Activated naive CD4-positive, alpha-beta T cell treated with anti-CD3 and anti-CD28 coated beads, Interleukin-2, amount 50 U/mL, for 72 hours (primary cell): ENCODE results near the gene HK3. TPM values are rescaled to one million over a fixed set of nuclear protein-coding genes. Genes with fewer than 3 reads are reported as not detected.

Source experiments
- ATAC-seq, 2 donors: fragments of 150-1000 bp; cut with Tn5 transposase; 2 replicates each; pipeline ENCODE4 v1.10.0; 2021; ENCODE audit warnings: mild to moderate bottlenecking in 2 of 2, moderate library complexity in 2 of 2
- DNase-seq, 2 donors: peaks; one replicate each; pipeline ENCODE4 v3.0.0; 2021 to 2022; ENCODE audit warnings: low spot score in 2 of 2
- H3K27ac Mint-ChIP-seq, 2 donors: one replicate each; pipeline ENCODE4 v1.8.0; 2022; ENCODE audit warnings: mild to moderate bottlenecking in 2 of 2, mixed read lengths in 2 of 2
- H3K36me3 Mint-ChIP-seq, 2 donors: one replicate each; pipeline ENCODE4 v1.8.0; 2022; ENCODE audit warnings: mixed read lengths in 2 of 2
- H3K9me3 Mint-ChIP-seq, 2 donors: one replicate each; pipeline ENCODE4 v1.8.0; 2022; ENCODE audit warnings: mixed read lengths in 2 of 2
- total RNA-seq, 2 donors: library from RNA; stranded (reverse); gene quantifications; one replicate each; pipeline ENCODE4 v1.2.3, GENCODE V29; 2022

The HK3 gene
- total RNA-seq, 2 donors from 2014 or later: 0.11 to 0.27 TPM

- Mint-ChIP-seq H3K9me3 (no peaks in the 10 kb centered on the region), H3K27ac (no peak overlapping the region), H3K36me3 (no peaks in the 10 kb centered on the region)
- DNase-seq (no peak), ATAC-seq (no peak)
Measured at GRCh38 chr5:176912115-176912514, 13.0 kb upstream of the HK3 start.

- H3K9me3 Mint-ChIP-seq: no peaks in the 10 kb centered on the region
- no peak for DNase-seq
- H3K27ac Mint-ChIP-seq: no peak overlapping the region
- peaks cover 0 to 16% of the 10 kb centered on the region in 2 donors for H3K36me3 Mint-ChIP-seq
- ATAC-seq: no peak
Measured at GRCh38 chr5:176908675-176909368, 9.7 kb upstream of the HK3 start.

- ATAC-seq (no peak), DNase-seq (no peak)
- Mint-ChIP-seq H3K9me3 (no peaks in the 10 kb centered on the region), H3K27ac (no peak overlapping the region), H3K36me3 (peaks cover 2 to 16% of the 10 kb centered on the region in 2 donors)
Measured at GRCh38 chr5:176906796-176907195, 7.7 kb upstream of the HK3 start.

GRCh38 chr5:176906126-176906525, 7.0 kb upstream of the HK3 start:
- DNase-seq (no peak), ATAC-seq (no peak)
- Mint-ChIP-seq H3K27ac (no peak overlapping the region), H3K9me3 (no peaks in the 10 kb centered on the region), H3K36me3 (peaks cover 8 to 18% of the 10 kb centered on the region in 2 donors)

GRCh38 chr5:176904276-176904675, 5.1 kb upstream of the HK3 start:
- H3K9me3 Mint-ChIP-seq: no peaks in the 10 kb centered on the region
- no peak overlapping the region for H3K27ac Mint-ChIP-seq
- peaks cover 11 to 20% of the 10 kb centered on the region in 2 donors for H3K36me3 Mint-ChIP-seq
- no peak for DNase-seq
- ATAC-seq: no peak

- Mint-ChIP-seq H3K9me3 (no peaks in the 10 kb centered on the region), H3K36me3 (peaks cover 11 to 20% of the 10 kb centered on the region in 2 donors), H3K27ac (peak overlapping the region in 1 of 2 donors; percentile 53)
- no peak for ATAC-seq
- DNase-seq: no peak
Measured at GRCh38 chr5:176902911-176903664, 3.9 kb upstream of the HK3 start.

GRCh38 chr5:176902102-176902814, 3.1 kb upstream of the HK3 start:
- no peak for DNase-seq
- peak overlapping the region; percentile 53 to 67 for H3K27ac Mint-ChIP-seq
- H3K9me3 Mint-ChIP-seq: no peaks in the 10 kb centered on the region
- peaks cover 11 to 20% of the 10 kb centered on the region in 2 donors for H3K36me3 Mint-ChIP-seq
- peak in 1 of 2 donors; percentile 4 for ATAC-seq

GRCh38 chr5:176901260-176902101, 2.3 kb upstream of the HK3 start:
- peak in 1 of 2 donors; percentile 27 for DNase-seq
- Mint-ChIP-seq H3K9me3 (no peaks in the 10 kb centered on the region), H3K36me3 (peaks cover 11 to 20% of the 10 kb centered on the region in 2 donors), H3K27ac (peak overlapping the region; percentile 53 to 67)
- ATAC-seq: peak; percentile 89 to 92

- Mint-ChIP-seq H3K36me3 (peaks cover 11 to 18% of the 10 kb centered on the region in 2 donors), H3K9me3 (no peaks in the 10 kb centered on the region), H3K27ac (peak overlapping the region in 1 of 2 donors; percentile 67)
- ATAC-seq (no peak), DNase-seq (no peak)
Measured at GRCh38 chr5:176900780-176901204, 1.6 kb upstream of the HK3 start.

GRCh38 chr5:176899946-176900779, 1.0 kb upstream of the HK3 start:
- DNase-seq (no peak), ATAC-seq (no peak)
- H3K27ac Mint-ChIP-seq: peak overlapping the region; percentile 3 to 55
- H3K9me3 Mint-ChIP-seq: no peaks in the 10 kb centered on the region
- H3K36me3 Mint-ChIP-seq: peaks cover 11 to 12% of the 10 kb centered on the region in 2 donors

- H3K36me3 Mint-ChIP-seq: peaks cover 4 to 11% of the 10 kb centered on the region in 2 donors
- H3K9me3 Mint-ChIP-seq: no peaks in the 10 kb centered on the region
- DNase-seq (no peak), ATAC-seq (no peak)
- H3K27ac Mint-ChIP-seq: peak overlapping the region in 1 of 2 donors; percentile 3
Measured at GRCh38 chr5:176897263-176897662, 1.9 kb downstream of the HK3 start.

- no peak for ATAC-seq
Measured at GRCh38 chr5:176895831-176896230, 3.3 kb downstream of the HK3 start.

GRCh38 chr5:176894298-176894697, 4.8 kb downstream of the HK3 start:
- H3K36me3 Mint-ChIP-seq: no peaks in the 10 kb centered on the region
- H3K27ac Mint-ChIP-seq: peak overlapping the region in 1 of 2 donors; percentile 48
- DNase-seq: no peak
- H3K9me3 Mint-ChIP-seq: no peaks in the 10 kb centered on the region
- no peak for ATAC-seq

More at GRCh38 chr5:176895831-176896230, 3.3 kb downstream of the HK3 start:
- Mint-ChIP-seq H3K27ac (no peak overlapping the region), H3K9me3 (no peaks in the 10 kb centered on the region), H3K36me3 (peaks cover 0 to under 1% of the 10 kb centered on the region in 2 donors)
- no peak for DNase-seq

GRCh38 chr5:176892663-176893062, 6.5 kb downstream of the HK3 start:
- Mint-ChIP-seq H3K36me3 (no peaks in the 10 kb centered on the region), H3K27ac (no peak overlapping the region), H3K9me3 (no peaks in the 10 kb centered on the region)
- no peak for ATAC-seq
- DNase-seq: no peak

- ATAC-seq (no peak), DNase-seq (no peak)
- Mint-ChIP-seq H3K36me3 (no peaks in the 10 kb centered on the region), H3K27ac (peak overlapping the region in 1 of 2 donors; percentile 75), H3K9me3 (no peaks in the 10 kb centered on the region)
Measured at GRCh38 chr5:176891331-176891958, 7.7 kb downstream of the HK3 start.
